Astrocyte (in vitro differentiated cells and primary cell): ENCODE measurements around the gene AFF3.

Source experiments
- EZH2 ChIP-seq: IDR thresholded peaks from 2 replicates; pipeline ENCODE4 v1.6.1; 2012; ENCODE audit warnings: mild to moderate bottlenecking, low read length, inconsistent platforms; ENCODE audit not compliant: insufficient read depth
- TF ChIP-seq, protein P1 (sequence below): IDR thresholded peaks from 2 replicates; pipeline ENCODE4 v1.5.1; 2011; ENCODE audit warnings: low read depth, mild to moderate bottlenecking, inconsistent platforms, low read length, moderate library complexity; ENCODE audit not compliant: insufficient read depth

DNA sequence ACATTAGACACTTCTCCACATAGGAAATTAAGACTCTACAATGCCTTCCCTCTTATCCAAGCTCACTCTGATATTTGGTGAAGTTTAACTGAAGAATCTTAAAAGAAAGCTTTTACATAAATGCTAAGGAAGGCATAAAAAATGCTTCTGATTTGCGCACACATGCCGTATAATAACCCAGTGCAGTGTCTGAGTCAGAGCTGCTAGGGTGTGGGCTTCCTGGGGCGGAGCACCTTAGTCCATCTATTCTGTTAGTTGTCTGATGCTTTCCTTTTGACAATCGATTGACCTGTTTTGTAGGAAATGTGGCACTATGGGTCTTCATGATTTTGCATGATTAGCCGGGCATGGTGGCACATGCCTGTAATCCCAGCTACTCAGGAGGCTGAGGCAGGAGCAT is 231.5 kb downstream of the AFF3 start:
- TF ChIP-seq, protein P1, sequence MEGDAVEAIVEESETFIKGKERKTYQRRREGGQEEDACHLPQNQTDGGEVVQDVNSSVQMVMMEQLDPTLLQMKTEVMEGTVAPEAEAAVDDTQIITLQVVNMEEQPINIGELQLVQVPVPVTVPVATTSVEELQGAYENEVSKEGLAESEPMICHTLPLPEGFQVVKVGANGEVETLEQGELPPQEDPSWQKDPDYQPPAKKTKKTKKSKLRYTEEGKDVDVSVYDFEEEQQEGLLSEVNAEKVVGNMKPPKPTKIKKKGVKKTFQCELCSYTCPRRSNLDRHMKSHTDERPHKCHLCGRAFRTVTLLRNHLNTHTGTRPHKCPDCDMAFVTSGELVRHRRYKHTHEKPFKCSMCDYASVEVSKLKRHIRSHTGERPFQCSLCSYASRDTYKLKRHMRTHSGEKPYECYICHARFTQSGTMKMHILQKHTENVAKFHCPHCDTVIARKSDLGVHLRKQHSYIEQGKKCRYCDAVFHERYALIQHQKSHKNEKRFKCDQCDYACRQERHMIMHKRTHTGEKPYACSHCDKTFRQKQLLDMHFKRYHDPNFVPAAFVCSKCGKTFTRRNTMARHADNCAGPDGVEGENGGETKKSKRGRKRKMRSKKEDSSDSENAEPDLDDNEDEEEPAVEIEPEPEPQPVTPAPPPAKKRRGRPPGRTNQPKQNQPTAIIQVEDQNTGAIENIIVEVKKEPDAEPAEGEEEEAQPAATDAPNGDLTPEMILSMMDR, result no peak
- TF ChIP-seq EZH2, result no peak
